ENCODE measurements around the gene SUSD2. TPM values are rescaled to one million over a fixed set of nuclear protein-coding genes. Genes with fewer than 3 reads are reported as not detected.
"Not testable (repeated sequence)": the region's sequence is repeated elsewhere in the genome, so short reads cannot be mapped to it uniquely, and the experiment has no call there.

Gene SUSD2
- total and polyA plus RNA-seq, 12 donors, result 0.28 to 62.7 (median 19.2) TPM

GRCh38 chr22:24205438-24206195, 24.3 kb downstream of the SUSD2 start:
- Histone ChIP-seq H3K27me3 (no peaks in the 10 kb centered on the region), H3K27ac (peak overlapping the region in 1 of 5 donors; percentile 21), H3K9me3 (replicated peaks in 1 of 3) (no peaks in the 10 kb centered on the region), H3K4me1 (replicated peaks in 1 of 2) (peaks cover 18 to 38% of the 10 kb centered on the region in 2 donors), H3K4me3 (no peak overlapping the region), H3K36me3 (replicated peaks in 1 of 2) (no peaks in the 10 kb centered on the region)
- TF ChIP-seq POLR2A (IDR thresholded peaks at IDR 0.05) (no peak), CTCF (IDR thresholded peaks at IDR 0.05) (no peak)
- no peak for DNase-seq
- 89 to 92% (median 91%) methylated on average over 8 of the region's 8 CpGs for WGBS, 4 donors
- intact Hi-C loops (cut with DNase I), result no loop called here

GRCh38 chr22:24206460-24207263, 25.4 kb downstream of the SUSD2 start:
- H3K27ac ChIP-seq, result peak overlapping the region in 4 of 5 donors; percentile 82 to 89 (median 87)
- H3K9me3 ChIP-seq (replicated peaks in 1 of 3); DNase-seq; H3K27me3 ChIP-seq; intact Hi-C loops (cut with DNase I); H3K4me3 ChIP-seq; H3K36me3 ChIP-seq (replicated peaks in 1 of 2): not testable (repeated sequence)
- 72 to 86% (median 80%) methylated on average over 14 to 15 of the region's 15 CpGs for WGBS, 4 donors
- peaks cover 14 to 34% of the 10 kb centered on the region in 2 donors for H3K4me1 ChIP-seq (replicated peaks in 1 of 2)

- intact Hi-C loops (cut with DNase I), result no loop called here
Observed at GRCh38 chr22:24207264-24208011, 26.2 kb downstream of the SUSD2 start.

More at GRCh38 chr22:24207264-24208011, 26.2 kb downstream of the SUSD2 start:
- H3K4me1 ChIP-seq (replicated peaks in 1 of 2), result peaks cover 14 to 34% of the 10 kb centered on the region in 2 donors
- no peaks in the 10 kb centered on the region for H3K9me3 ChIP-seq (replicated peaks in 1 of 3)
- no peak for TF ChIP-seq POLR2A (IDR thresholded peaks at IDR 0.05)
- TF ChIP-seq CTCF (IDR thresholded peaks at IDR 0.05), result no peak
- no peaks in the 10 kb centered on the region for H3K27me3 ChIP-seq
- DNase-seq, result no peak
- WGBS, 4 donors, result 29 to 41% (median 39%) methylated on average over 8 of the region's 8 CpGs
- H3K4me3 ChIP-seq, result no peak overlapping the region
- H3K36me3 ChIP-seq (replicated peaks in 1 of 2), result no peaks in the 10 kb centered on the region
- peak overlapping the region in 4 of 5 donors; percentile 82 to 89 (median 87) for H3K27ac ChIP-seq
